PC-3 (cell line): ENCODE data around the gene P2RY14.

Experiments
- EZH2phosphoT487 ChIP-seq: fragments of 300-600 bp; sonication (generic); IDR thresholded peaks from 2 replicates; pipeline ENCODE4 v1.6.1; 2018; ENCODE audit warnings: mild to moderate bottlenecking, antibody characterized with exemption, low read length, borderline replicate concordance
- TF ChIP-seq, protein P1 (sequence below): fragments of 300-600 bp; sonication (generic); conservative IDR thresholded peaks from 2 replicates; pipeline ENCODE4 v1.5.1; 2017; ENCODE audit warnings: antibody characterized with exemption, low read depth, mild to moderate bottlenecking, low read length

DNA sequence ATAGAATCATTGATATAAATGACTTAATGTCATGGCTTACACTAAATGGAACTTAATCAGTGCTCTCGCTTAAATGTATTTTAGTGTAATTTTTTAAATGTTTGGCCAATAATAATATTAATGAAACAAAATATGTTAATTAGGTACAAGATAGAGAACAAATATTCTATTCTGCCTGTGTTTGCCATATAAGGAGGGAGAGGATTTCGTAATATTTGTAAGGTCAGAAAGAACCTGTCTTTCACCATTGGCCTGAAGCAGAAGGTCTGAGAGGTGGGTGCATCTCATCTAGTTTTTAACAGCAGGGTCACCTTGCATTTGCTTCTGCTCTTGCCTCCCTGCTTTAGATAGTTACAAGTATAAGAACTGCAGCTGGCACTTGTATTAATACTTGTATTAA is 35.8 kb upstream of the P2RY14 start:
- TF ChIP-seq, protein P1, sequence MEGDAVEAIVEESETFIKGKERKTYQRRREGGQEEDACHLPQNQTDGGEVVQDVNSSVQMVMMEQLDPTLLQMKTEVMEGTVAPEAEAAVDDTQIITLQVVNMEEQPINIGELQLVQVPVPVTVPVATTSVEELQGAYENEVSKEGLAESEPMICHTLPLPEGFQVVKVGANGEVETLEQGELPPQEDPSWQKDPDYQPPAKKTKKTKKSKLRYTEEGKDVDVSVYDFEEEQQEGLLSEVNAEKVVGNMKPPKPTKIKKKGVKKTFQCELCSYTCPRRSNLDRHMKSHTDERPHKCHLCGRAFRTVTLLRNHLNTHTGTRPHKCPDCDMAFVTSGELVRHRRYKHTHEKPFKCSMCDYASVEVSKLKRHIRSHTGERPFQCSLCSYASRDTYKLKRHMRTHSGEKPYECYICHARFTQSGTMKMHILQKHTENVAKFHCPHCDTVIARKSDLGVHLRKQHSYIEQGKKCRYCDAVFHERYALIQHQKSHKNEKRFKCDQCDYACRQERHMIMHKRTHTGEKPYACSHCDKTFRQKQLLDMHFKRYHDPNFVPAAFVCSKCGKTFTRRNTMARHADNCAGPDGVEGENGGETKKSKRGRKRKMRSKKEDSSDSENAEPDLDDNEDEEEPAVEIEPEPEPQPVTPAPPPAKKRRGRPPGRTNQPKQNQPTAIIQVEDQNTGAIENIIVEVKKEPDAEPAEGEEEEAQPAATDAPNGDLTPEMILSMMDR: no peak
- no peak for TF ChIP-seq EZH2phosphoT487
